GM19468 (cell line): ENCODE data around the gene MTOR.

ENCODE experiments used
- ATAC-seq: cut with Tn5 transposase; IDR thresholded peaks from one replicate; pipeline ENCODE4 v1.9.1; 2021; ENCODE audit warnings: mild to moderate bottlenecking, moderate library complexity, moderate number of reproducible peaks; ENCODE audit not compliant: unreplicated experiment; ENCODE audit errors: extremely low read depth

MTOR gene

GRCh38 chr1:11229203-11229602, 33.1 kb downstream of the MTOR start:
- no peak for ATAC-seq

GRCh38 chr1:11227106-11228077, 35.0 kb downstream of the MTOR start:
- no peak for ATAC-seq

GRCh38 chr1:11216074-11216473, 46.3 kb downstream of the MTOR start:
- no peak for ATAC-seq

GRCh38 chr1:11215381-11216005, 46.9 kb downstream of the MTOR start:
- ATAC-seq, result no peak

- ATAC-seq, result no peak
Measured at GRCh38 chr1:11214698-11215380, 47.5 kb downstream of the MTOR start.

GRCh38 chr1:11211925-11212587, 50.3 kb downstream of the MTOR start:
- ATAC-seq, result no peak

GRCh38 chr1:11211461-11211860, 50.9 kb downstream of the MTOR start:
- no peak for ATAC-seq

GRCh38 chr1:11207898-11208611, 54.3 kb downstream of the MTOR start:
- ATAC-seq, result no peak

- no peak for ATAC-seq
Measured at GRCh38 chr1:11204396-11205190, 57.8 kb downstream of the MTOR start.

- no peak for ATAC-seq
Measured at GRCh38 chr1:11198851-11199594, 63.3 kb downstream of the MTOR start.

- no peak for ATAC-seq
Measured at GRCh38 chr1:11198257-11198656, 64.1 kb downstream of the MTOR start.

GRCh38 chr1:11197359-11197758, 65.0 kb downstream of the MTOR start:
- no peak for ATAC-seq

GRCh38 chr1:11196945-11197344, 65.4 kb downstream of the MTOR start:
- no peak for ATAC-seq

GRCh38 chr1:11194407-11195176, 67.8 kb downstream of the MTOR start:
- ATAC-seq, result no peak

- no peak for ATAC-seq
Measured at GRCh38 chr1:11193376-11193775, 69.0 kb downstream of the MTOR start.

- no peak for ATAC-seq
Measured at GRCh38 chr1:11188858-11189451, 73.4 kb downstream of the MTOR start, which contains the start of gene ANGPTL7. ANGPTL7 (plus strand) TSS chr1:11189355; CDS start chr1:11189580, 225 bp downstream.

- no peak for ATAC-seq
Measured at GRCh38 chr1:11188381-11188780, 74.0 kb downstream of the MTOR start.
